Measurements from ENCODE around the gene ITGAD.

ITGAD gene

GRCh38 chr16:31473264-31473984 lies 80.3 kb downstream of the ITGAD start:
- Histone ChIP-seq H3K27me3 (ENCODE audit: insufficient read depth, low read length, poor library complexity, severe bottlenecking) (no peaks in the 10 kb centered on the region), H3K4me1 (ENCODE audit: insufficient read depth, low read length, poor library complexity, severe bottlenecking) (peaks cover 26% of the 10 kb centered on the region), H3K9me2 (replicated peaks; ENCODE audit: low read depth, low read length) (no peaks in the 10 kb centered on the region), H3K9me3 (ENCODE audit: insufficient read depth, low read depth, low read length) (no peaks in the 10 kb centered on the region), H3K79me2 (ENCODE audit: insufficient read depth, low read length) (peaks cover 12% of the 10 kb centered on the region; the same call in 1 of the 2 replicates), H3K4me2 (ENCODE audit: low read depth, low read length, poor library complexity, severe bottlenecking) (no peak overlapping the region), H2AFZ (ENCODE audit: low read length) (no peak overlapping the region), H4K20me1 (ENCODE audit: insufficient read depth, low read length, poor library complexity, severe bottlenecking) (no peaks in the 10 kb centered on the region), H3F3A (ENCODE audit: low read depth) (peaks cover 3% of the 10 kb centered on the region; the same call in 1 of the 2 replicates), H3K9ac (ENCODE audit: low read depth, low read length, poor library complexity, severe bottlenecking) (no peak overlapping the region), H3K4me3 (ENCODE audit: low read length, poor library complexity, severe bottlenecking) (no peak overlapping the region), H3K36me3 (ENCODE audit: insufficient read depth, low read length) (no peaks in the 10 kb centered on the region)
- TF ChIP-seq EZH2phosphoT487 (IDR thresholded peaks at IDR 0.05; ENCODE audit: borderline replicate concordance) (no peak), CTCF (conservative IDR thresholded peaks at IDR 0.05; ENCODE audit: low read length) (no peak)

DNA sequence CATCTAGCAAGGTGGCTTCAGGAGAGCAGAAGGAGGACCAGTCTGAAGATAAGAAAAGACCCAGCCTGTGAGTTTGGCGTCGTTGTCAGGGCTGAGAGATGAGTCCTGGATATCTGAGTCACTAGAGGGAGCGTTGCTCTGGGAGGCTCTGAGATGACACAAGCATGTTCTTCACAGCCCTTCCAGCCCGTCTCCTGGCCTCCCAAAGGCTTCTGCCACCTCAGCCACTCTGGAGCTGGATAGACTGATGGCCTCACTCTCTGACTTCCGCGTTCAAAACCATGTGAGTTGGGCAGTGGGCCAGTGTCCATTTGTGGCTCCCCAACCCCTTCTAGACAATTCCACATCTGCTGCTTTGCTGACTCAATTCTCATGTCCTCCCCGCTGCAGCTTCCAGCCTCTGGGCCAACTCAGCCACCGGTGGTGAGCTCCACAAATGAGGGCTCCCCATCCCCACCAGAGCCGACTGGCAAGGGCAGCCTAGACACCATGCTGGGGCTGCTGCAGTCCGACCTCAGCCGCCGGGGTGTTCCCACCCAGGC lies 81.1 kb downstream of the ITGAD start:
- no peaks in the 10 kb centered on the region for H3K9me2 ChIP-seq (replicated peaks; ENCODE audit: low read depth, low read length)
- no peaks in the 10 kb centered on the region for H3K9me3 ChIP-seq (ENCODE audit: insufficient read depth, low read depth, low read length)
- H3K9ac ChIP-seq (ENCODE audit: low read depth, low read length, poor library complexity, severe bottlenecking) = no peak overlapping the region
- no peaks in the 10 kb centered on the region for H3K36me3 ChIP-seq (ENCODE audit: insufficient read depth, low read length)
- H4K20me1 ChIP-seq (ENCODE audit: insufficient read depth, low read length, poor library complexity, severe bottlenecking) = no peaks in the 10 kb centered on the region
- peaks cover 26% of the 10 kb centered on the region for H3K4me1 ChIP-seq (ENCODE audit: insufficient read depth, low read length, poor library complexity, severe bottlenecking)
- H3F3A ChIP-seq (ENCODE audit: low read depth) = peaks cover 3% of the 10 kb centered on the region; the same call in 1 of the 2 replicates
- H2AFZ ChIP-seq (ENCODE audit: low read length) = no peak overlapping the region
- TF ChIP-seq EZH2phosphoT487 (IDR thresholded peaks at IDR 0.05; ENCODE audit: borderline replicate concordance) = no peak
- 0 out of 2 replicates have a peak, but pooled peaks have one; percentile 15 for TF ChIP-seq CTCF (conservative IDR thresholded peaks at IDR 0.05; ENCODE audit: low read length)
- H3K79me2 ChIP-seq (ENCODE audit: insufficient read depth, low read length) = peaks cover 12% of the 10 kb centered on the region; the same call in 1 of the 2 replicates
- no peak overlapping the region for H3K4me2 ChIP-seq (ENCODE audit: low read depth, low read length, poor library complexity, severe bottlenecking)
- no peaks in the 10 kb centered on the region for H3K27me3 ChIP-seq (ENCODE audit: insufficient read depth, low read length, poor library complexity, severe bottlenecking)
- no peak overlapping the region for H3K4me3 ChIP-seq (ENCODE audit: low read length, poor library complexity, severe bottlenecking)

- Histone ChIP-seq H3K79me2 (ENCODE audit: insufficient read depth, low read length) (peaks cover 12% of the 10 kb centered on the region; the same call in 1 of the 2 replicates), H3K4me1 (ENCODE audit: insufficient read depth, low read length, poor library complexity, severe bottlenecking) (peaks cover 26% of the 10 kb centered on the region), H2AFZ (ENCODE audit: low read length) (no peak overlapping the region), H4K20me1 (ENCODE audit: insufficient read depth, low read length, poor library complexity, severe bottlenecking) (no peaks in the 10 kb centered on the region), H3K9ac (ENCODE audit: low read depth, low read length, poor library complexity, severe bottlenecking) (peak overlapping the region; percentile 90), H3K27me3 (ENCODE audit: insufficient read depth, low read length, poor library complexity, severe bottlenecking) (no peaks in the 10 kb centered on the region), H3F3A (ENCODE audit: low read depth) (peaks cover 3% of the 10 kb centered on the region; the same call in 1 of the 2 replicates), H3K9me2 (replicated peaks; ENCODE audit: low read depth, low read length) (no peaks in the 10 kb centered on the region), H3K9me3 (ENCODE audit: insufficient read depth, low read depth, low read length) (no peaks in the 10 kb centered on the region), H3K4me3 (ENCODE audit: low read length, poor library complexity, severe bottlenecking) (peak overlapping the region; percentile 88), H3K36me3 (ENCODE audit: insufficient read depth, low read length) (no peaks in the 10 kb centered on the region), H3K4me2 (ENCODE audit: low read depth, low read length, poor library complexity, severe bottlenecking) (peak overlapping the region; percentile 83)
- TF ChIP-seq CTCF (conservative IDR thresholded peaks at IDR 0.05; ENCODE audit: low read length) = no peak
- TF ChIP-seq EZH2phosphoT487 (IDR thresholded peaks at IDR 0.05; ENCODE audit: borderline replicate concordance) = no peak
Observed at GRCh38 chr16:31474773-31475738, 81.9 kb downstream of the ITGAD start.

Data from Loucy (cell line).